Smooth muscle cell (in vitro differentiated cells): Measurements from ENCODE around the gene EVI5L. TPM values are rescaled to one million over a fixed set of nuclear protein-coding genes. Genes with fewer than 3 reads are reported as not detected.

Experiments used
- DNase-seq: peaks from one replicate; lab custom pipeline; 2025; ENCODE audit not compliant: unreplicated experiment; lab: John Stamatoyannopoulos, UW
- H2AFZ ChIP-seq: fragments of 200-600 bp; sonication (generic); 2 replicates; pipeline ENCODE4 v1.6.0; 2016; ENCODE audit warnings: antibody characterized with exemption, low read depth, mild to moderate bottlenecking
- H3F3A ChIP-seq: fragments of 200-600 bp; sonication (generic); 2 replicates; pipeline ENCODE4 v1.6.0; 2017; ENCODE audit warnings: antibody characterized with exemption, low read depth
- H3K27ac ChIP-seq: fragments of 200-600 bp; sonication (generic); 2 replicates; pipeline ENCODE4 v1.5.1; 2016; ENCODE audit warnings: low read depth, mild to moderate bottlenecking
- H3K27me3 ChIP-seq: fragments of 200-600 bp; sonication (generic); 2 replicates; pipeline ENCODE4 v1.6.1; 2016; ENCODE audit warnings: low read depth, mild to moderate bottlenecking
- H3K36me3 ChIP-seq: fragments of 200-600 bp; sonication (generic); 2 replicates; pipeline ENCODE4 v1.5.1; 2016; ENCODE audit warnings: low read depth
- H3K4me1 ChIP-seq: fragments of 200-600 bp; sonication (generic); 2 replicates; pipeline ENCODE4 v1.5.1; 2016; ENCODE audit warnings: low read depth
- H3K4me2 ChIP-seq: fragments of 200-600 bp; sonication (generic); 2 replicates; pipeline ENCODE4 v1.6.0; 2016; ENCODE audit warnings: mild to moderate bottlenecking
- H3K4me3 ChIP-seq: fragments of 200-600 bp; sonication (generic); 2 replicates; pipeline ENCODE4 v1.5.1; 2016; ENCODE audit warnings: mild to moderate bottlenecking
- H3K79me2 ChIP-seq: fragments of 200-600 bp; sonication (generic); 2 replicates; pipeline ENCODE4 v1.6.0; 2016; ENCODE audit warnings: low read depth, mild to moderate bottlenecking
- H3K9ac ChIP-seq: fragments of 200-600 bp; sonication (generic); 2 replicates; pipeline ENCODE4 v1.6.0; 2016; ENCODE audit warnings: low read depth
- H3K9me3 ChIP-seq: fragments of 200-600 bp; sonication (generic); replicated peaks from 2 replicates; pipeline ENCODE4 v1.5.1; 2016; ENCODE audit warnings: low read depth
- H4K20me1 ChIP-seq: fragments of 200-600 bp; sonication (generic); 2 replicates; pipeline ENCODE4 v1.6.0; 2016; ENCODE audit warnings: low read depth
- CTCF ChIP-seq: fragments of 200-600 bp; sonication (generic); IDR thresholded peaks from 2 replicates; pipeline ENCODE4 v1.5.1; 2017; ENCODE audit warnings: borderline replicate concordance, mild to moderate bottlenecking, antibody characterized with exemption; ENCODE audit not compliant: insufficient read depth, poor library complexity, severe bottlenecking
- WGBS: methylation state at CpG from one replicate; pipeline ENCODE4 v1.1.7; 2016; ENCODE audit warnings: low lambda C conversion rate; 5-methylcytosine and 5-hydroxymethylcytosine counted together
- polyA plus RNA-seq: library from polyadenylated mRNA; unstranded; fragments of >200 nt; fragmentation: Nextera tagmentation; extraction: Ambion mirVana; gene quantifications from 2 replicates; pipeline ENCODE4 v1.2.1, GENCODE V29; 2016
- total RNA-seq: library from RNA; depleted of rRNA; stranded (reverse); fragments of >200 nt; gene quantifications from 2 replicates; pipeline ENCODE4 v1.2.3, GENCODE V29; 2014

The EVI5L gene
- total and polyA plus RNA-seq, 2 experiments from 2014 or later, result 8.8 to 21.2 TPM

DNA sequence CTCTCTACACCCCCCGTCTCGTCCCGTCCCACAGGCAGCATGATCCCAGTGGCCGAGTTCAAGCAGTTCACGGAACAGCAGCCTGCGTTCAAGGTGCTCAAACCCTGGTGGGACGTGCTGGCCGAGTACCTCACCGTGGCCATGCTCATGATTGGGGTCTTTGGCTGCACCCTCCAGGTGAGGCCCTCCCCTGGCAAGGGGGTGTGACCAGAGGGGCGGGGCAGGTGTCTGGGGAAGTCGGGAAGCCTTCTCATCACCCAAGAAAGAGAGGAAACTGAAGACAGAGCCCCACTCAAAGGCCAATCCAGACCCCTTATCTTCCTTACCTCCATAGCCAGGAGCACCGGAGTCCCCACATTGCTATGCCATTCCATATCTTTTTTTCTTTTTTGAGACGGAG, 65.5 kb downstream of the EVI5L start:
- WGBS, result 93% methylated on average over 13 of the region's 13 CpGs

DNA sequence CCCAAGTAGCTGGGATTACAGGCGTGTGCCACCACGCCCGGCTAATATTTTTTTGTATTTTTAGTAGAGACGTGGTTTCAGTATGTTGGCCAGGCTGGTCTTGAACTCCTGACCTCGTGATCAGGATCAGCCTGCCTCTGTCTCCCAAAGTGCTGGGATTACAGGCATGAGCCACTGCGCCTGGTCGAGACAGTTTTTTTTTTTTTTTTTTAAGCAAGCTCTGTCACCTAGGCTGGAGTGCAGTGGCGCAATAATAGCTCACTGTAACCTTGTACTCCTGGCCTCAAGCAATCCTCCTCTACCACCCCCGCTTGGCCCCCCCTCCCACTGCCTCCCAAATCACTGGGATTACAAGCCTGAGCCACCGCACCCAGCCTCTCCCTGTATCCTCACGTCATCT, 67.3 kb downstream of the EVI5L start:
- Histone ChIP-seq H3K4me3 (no peak overlapping the region), H3F3A (no peaks in the 10 kb centered on the region), H3K9ac (no peak overlapping the region), H3K27ac (no peak overlapping the region), H3K36me3 (no peaks in the 10 kb centered on the region), H3K4me2 (no peak overlapping the region), H3K27me3 (no peaks in the 10 kb centered on the region), H3K9me3 (no peaks in the 10 kb centered on the region), H3K79me2 (peaks cover under 1% of the 10 kb centered on the region), H2AFZ (no peak overlapping the region), H3K4me1 (no peaks in the 10 kb centered on the region), H4K20me1 (no peaks in the 10 kb centered on the region)
- no peak for TF ChIP-seq CTCF
- WGBS, result 93% methylated on average over 10 of the region's 11 CpGs
- DNase-seq, result no peak

More for the DNA sequence above, 65.5 kb downstream of the EVI5L start:
- H3K4me2 ChIP-seq, result no peak overlapping the region
- H3K36me3 ChIP-seq, result no peaks in the 10 kb centered on the region
- H3K79me2 ChIP-seq, result no peaks in the 10 kb centered on the region
- DNase-seq, result no peak
- no peaks in the 10 kb centered on the region for H3K27me3 ChIP-seq
- no peaks in the 10 kb centered on the region for H3F3A ChIP-seq
- no peak for TF ChIP-seq CTCF
- H3K27ac ChIP-seq, result no peak overlapping the region
- H3K9ac ChIP-seq, result no peak overlapping the region
- H2AFZ ChIP-seq, result no peak overlapping the region
- no peak overlapping the region for H3K4me3 ChIP-seq
- no peaks in the 10 kb centered on the region for H4K20me1 ChIP-seq
- no peaks in the 10 kb centered on the region for H3K4me1 ChIP-seq
- no peaks in the 10 kb centered on the region for H3K9me3 ChIP-seq

DNA sequence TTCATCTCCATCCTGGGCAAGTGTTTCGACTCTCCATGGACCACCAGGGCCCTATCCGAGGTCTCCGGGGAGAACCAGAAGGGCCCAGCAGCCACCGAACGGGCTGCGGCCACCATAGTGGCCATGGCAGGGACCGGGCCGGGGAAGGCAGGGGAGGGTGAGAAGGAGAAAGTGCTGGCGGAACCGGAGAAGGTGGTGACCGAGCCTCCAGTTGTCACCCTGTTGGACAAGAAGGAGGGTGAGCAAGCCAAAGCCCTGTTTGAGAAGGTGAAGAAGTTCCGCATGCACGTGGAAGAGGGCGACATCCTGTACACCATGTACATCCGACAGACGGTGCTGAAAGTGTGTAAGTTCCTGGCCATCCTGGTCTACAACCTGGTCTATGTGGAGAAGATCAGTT, 68.9 kb downstream of the EVI5L start:
- Histone ChIP-seq H2AFZ (no peak overlapping the region), H3K4me1 (peaks cover 4% of the 10 kb centered on the region), H3F3A (no peaks in the 10 kb centered on the region), H4K20me1 (no peaks in the 10 kb centered on the region), H3K27ac (no peak overlapping the region), H3K79me2 (peaks cover 6% of the 10 kb centered on the region), H3K9ac (no peak overlapping the region), H3K27me3 (no peaks in the 10 kb centered on the region), H3K4me2 (no peak overlapping the region), H3K9me3 (no peaks in the 10 kb centered on the region), H3K36me3 (no peaks in the 10 kb centered on the region), H3K4me3 (no peak overlapping the region)
- TF ChIP-seq CTCF, result no peak
- DNase-seq, result no peak
- WGBS, result 96% methylated on average over 16 of the region's 16 CpGs

GRCh38 chr19:7899751-7900378, 69.8 kb downstream of the EVI5L start:
- no peaks in the 10 kb centered on the region for H3F3A ChIP-seq
- H3K36me3 ChIP-seq, result no peaks in the 10 kb centered on the region
- H3K27ac ChIP-seq, result no peak overlapping the region
- peaks cover 8% of the 10 kb centered on the region for H4K20me1 ChIP-seq
- no peak for TF ChIP-seq CTCF
- peaks cover 15% of the 10 kb centered on the region for H3K79me2 ChIP-seq
- H3K4me3 ChIP-seq, result no peak overlapping the region
- no peak overlapping the region for H2AFZ ChIP-seq
- no peaks in the 10 kb centered on the region for H3K27me3 ChIP-seq
- WGBS, result 98% methylated on average over 34 of the region's 34 CpGs
- no peak overlapping the region for H3K4me2 ChIP-seq
- peaks cover 10% of the 10 kb centered on the region for H3K4me1 ChIP-seq
- no peaks in the 10 kb centered on the region for H3K9me3 ChIP-seq
- no peak for DNase-seq
- no peak overlapping the region for H3K9ac ChIP-seq
